Myocyte (in vitro differentiated cells): ENCODE data around the gene GAS2L1. TPM values are rescaled to one million over a fixed set of nuclear protein-coding genes. Genes with fewer than 3 reads are reported as not detected.

Experiments
- DNase-seq: peaks from one replicate; pipeline ENCODE4 v3.0.0-alpha.2; 2012; ENCODE audit warnings: low read depth
- total RNA-seq: library from RNA; depleted of rRNA; stranded (reverse); fragments of >200 nt; gene quantifications from 2 replicates; pipeline ENCODE4 v1.2.3, GENCODE V29; 2014

GAS2L1 gene
- total RNA-seq, 1 donor from 2014 or later, result 20.4 TPM

GRCh38 chr22:29325785-29326315, 19.4 kb downstream of the GAS2L1 start:
- DNase-seq, result no peak

- DNase-seq, result no peak
Measured at GRCh38 chr22:29326481-29326880, 20.0 kb downstream of the GAS2L1 start.

GRCh38 chr22:29327089-29327764, 20.8 kb downstream of the GAS2L1 start:
- no peak for DNase-seq

- peak; percentile 81 for DNase-seq
Measured at GRCh38 chr22:29328055-29328454, 21.6 kb downstream of the GAS2L1 start.

GRCh38 chr22:29328566-29329500, 22.4 kb downstream of the GAS2L1 start:
- DNase-seq, result peak; percentile 93

GRCh38 chr22:29329581-29329980, 23.1 kb downstream of the GAS2L1 start:
- no peak for DNase-seq

- no peak for DNase-seq
Measured at GRCh38 chr22:29330291-29330690, 23.8 kb downstream of the GAS2L1 start.

- no peak for DNase-seq
Measured at GRCh38 chr22:29330753-29331152, 24.3 kb downstream of the GAS2L1 start.

- DNase-seq, result no peak
Measured at GRCh38 chr22:29331213-29331612, 24.8 kb downstream of the GAS2L1 start.

- no peak for DNase-seq
Measured at GRCh38 chr22:29331658-29332300, 25.3 kb downstream of the GAS2L1 start.

GRCh38 chr22:29332886-29333496, 26.5 kb downstream of the GAS2L1 start:
- no peak for DNase-seq

- no peak for DNase-seq
Measured at GRCh38 chr22:29334148-29334547, 27.7 kb downstream of the GAS2L1 start.

GRCh38 chr22:29334696-29335344, 28.4 kb downstream of the GAS2L1 start:
- DNase-seq, result no peak

GRCh38 chr22:29335656-29336055, 29.2 kb downstream of the GAS2L1 start:
- no peak for DNase-seq

GRCh38 chr22:29336751-29337490, 30.5 kb downstream of the GAS2L1 start:
- peak; percentile 73 for DNase-seq

- DNase-seq, result peak; percentile 70
Measured at GRCh38 chr22:29337631-29338284, 31.3 kb downstream of the GAS2L1 start.

- no peak for DNase-seq
Measured at GRCh38 chr22:29338398-29338797, 31.9 kb downstream of the GAS2L1 start.

GRCh38 chr22:29339381-29340235, 33.2 kb downstream of the GAS2L1 start:
- DNase-seq, result peak; percentile 71
